Measurements from ENCODE around the gene CTBP2.

CTBP2 gene

DNA sequence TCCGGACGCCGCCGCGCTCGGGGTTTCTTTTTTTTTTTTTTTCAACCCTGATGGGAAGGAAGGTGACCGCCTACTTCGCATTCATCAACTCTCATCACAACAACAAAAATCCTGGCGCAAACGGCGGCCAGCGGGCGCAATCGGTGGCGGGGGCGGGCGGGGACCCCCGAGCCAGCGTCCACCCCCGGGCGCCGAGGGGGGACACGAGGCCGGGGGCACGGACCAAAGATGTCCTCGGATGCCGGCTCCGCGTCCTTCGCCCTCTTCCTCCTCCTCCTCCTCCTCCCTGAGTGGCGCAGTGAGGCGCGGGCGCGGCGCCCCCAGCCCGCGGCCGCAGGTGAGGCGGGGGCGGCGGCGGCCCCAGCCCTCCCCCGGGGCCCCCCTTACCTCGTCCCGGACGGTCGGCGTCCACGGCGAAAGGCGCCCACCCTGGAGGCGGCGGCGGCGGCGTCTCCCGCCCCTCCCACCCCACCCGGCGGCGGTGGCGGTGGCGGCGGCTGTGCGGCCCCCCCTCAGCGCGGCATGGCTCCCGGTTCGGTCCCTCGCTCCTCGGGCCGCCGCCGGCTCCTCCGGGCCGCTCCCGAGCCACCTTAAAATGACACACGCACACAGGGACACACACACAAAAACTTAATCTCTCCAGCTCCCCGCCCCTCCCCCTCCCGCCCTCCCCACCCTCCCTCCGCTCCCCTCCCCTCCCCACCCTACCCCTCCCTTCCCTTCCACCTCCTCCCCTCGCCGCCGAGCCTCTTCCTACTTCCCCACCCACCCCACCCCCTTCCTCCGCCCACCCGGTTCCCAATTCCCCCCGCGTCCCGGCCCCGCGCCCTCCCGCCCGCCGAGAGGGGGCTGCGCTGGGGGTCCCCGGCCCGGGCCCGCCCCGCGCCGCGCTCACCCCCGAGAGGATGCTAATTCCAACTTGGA, at the start of gene CTBP2:
TSS of gene CTBP2 (minus strand) at position 632 of the 924 bp plus-strand sequence.
- DNase-seq (ENCODE audit: low spot score): peak; percentile 28

DNA sequence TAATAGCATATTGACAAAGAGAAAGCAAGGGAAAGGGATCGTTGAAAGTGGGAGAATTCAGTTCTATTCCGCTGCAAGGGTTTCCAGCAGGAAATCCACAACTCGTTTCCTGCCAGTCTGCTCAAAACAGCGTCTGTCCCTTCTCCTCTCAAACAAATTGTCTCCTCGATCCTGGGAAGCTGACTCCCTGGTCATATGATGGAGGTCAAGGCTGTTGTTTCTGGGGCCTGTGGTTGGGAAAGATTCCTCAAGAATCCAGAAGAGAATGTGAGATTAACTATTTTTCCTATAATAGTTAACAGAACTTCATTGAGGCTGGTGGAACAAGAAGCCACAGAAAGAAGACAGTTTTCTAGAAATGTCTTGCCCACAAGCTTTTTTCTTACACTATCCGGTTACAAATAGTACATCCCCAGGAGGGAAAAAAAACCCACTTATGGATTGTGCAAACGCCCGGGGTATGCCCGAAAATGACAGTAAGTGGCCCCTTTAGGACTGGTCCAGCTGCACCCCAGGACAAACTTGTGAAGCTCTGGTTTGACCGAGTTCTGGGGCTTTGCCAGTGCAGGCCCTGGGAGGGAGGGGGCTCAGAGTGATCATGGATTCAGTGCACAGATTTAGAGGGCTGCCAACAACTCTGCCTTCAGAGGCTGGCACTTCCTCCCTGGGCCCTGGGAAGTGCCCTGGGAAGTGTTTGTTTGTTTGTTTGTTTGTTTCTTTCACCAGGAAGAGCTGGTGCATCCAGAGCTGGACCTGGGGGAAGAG, 49.4 kb upstream of the CTBP2 start:
- DNase-seq (ENCODE audit: low spot score): peak; percentile 12

DNA sequence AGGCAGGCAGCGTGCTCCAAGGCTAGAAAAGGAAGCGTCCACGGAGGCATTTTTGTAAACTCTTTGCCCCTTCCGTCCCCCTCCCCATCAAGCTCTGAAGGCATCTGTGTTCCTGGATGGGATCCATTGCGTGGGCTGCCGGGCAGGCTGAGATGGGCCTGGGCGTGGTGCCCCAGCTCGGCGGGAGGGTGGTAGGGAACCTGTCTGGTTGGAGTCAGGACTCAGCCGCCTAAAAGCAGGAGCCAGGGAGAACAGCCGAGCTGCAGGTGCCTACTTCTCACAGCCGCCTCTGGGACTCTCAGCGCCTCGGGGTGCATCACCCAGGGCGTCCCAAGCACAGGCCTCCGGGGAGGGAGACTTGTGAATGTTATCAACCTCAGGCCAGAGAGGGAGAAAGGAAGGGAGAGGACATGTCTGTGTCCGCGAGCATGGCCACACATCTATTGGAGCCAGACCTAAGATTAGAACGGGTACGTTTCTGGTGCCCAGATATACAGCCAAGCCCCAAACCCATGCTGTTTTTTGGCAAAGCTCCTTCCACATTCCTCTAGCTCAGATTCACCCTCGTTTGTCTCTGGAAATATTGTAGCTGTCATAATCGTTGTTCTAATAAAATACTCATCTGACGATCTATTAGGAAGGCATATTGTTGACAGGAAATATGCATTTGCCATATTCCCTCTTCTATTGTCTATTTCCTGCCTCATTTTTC, 48.6 kb upstream of the CTBP2 start:
- no peak for DNase-seq (ENCODE audit: low spot score)

DNA sequence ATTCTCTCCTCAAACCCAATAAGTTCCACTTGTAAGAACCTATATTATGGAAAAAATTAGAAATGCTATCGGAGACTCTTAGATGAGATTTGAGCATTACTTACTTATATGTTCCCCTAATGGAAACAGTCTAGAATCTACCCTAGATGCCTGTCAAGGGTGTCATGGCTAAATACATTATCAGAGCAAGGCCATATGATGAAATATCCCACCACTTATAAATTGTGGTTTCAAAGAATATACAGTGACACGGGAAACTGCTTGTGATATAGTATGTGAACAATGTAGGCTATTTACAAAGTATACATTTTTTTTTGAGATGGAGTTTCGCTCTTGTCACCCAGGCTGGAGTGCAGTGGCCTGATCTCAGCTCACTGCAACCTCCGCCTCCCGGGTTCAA, 46.3 kb upstream of the CTBP2 start:
- DNase-seq (ENCODE audit: low spot score): no peak

DNA sequence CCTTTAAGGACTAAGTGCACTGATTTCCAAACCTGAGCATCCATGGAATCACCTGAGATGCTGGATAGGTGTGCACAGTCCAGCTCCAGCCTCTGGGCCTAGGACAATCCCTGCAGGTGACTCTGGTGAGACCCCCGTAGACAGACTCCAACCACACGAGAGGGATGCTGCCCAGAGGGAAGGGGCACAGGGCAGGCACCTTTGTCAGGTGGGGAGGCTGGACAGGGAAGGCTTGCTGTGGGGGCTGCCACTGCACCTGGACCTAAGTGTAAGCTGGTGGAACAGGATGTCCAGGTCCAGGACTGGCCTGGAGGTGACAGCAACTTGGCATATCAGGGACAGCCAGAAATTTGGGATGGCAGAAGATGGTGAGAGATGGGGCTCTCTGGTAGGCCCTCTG, 45.1 kb upstream of the CTBP2 start:
- DNase-seq (ENCODE audit: low spot score): no peak

DNA sequence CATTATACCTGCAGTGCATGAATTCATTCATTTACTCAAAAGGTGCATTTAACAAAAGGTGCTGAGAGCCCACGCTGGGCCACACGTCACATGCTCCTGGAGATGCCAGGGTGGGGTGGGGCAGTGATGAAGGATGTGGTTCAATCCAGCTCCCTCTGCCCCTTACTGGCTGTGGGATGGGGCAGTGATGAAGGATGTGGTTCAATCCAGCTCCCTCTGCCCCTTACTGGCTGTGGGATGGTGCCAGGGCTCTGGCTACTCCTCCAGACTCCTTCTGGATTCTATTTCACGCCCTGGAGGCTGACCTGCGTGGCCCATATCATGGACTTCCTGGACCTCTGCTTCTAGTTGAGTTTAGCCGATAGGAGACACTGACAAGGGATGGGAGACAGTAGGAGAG, 44.0 kb upstream of the CTBP2 start:
- DNase-seq (ENCODE audit: low spot score): no peak

DNA sequence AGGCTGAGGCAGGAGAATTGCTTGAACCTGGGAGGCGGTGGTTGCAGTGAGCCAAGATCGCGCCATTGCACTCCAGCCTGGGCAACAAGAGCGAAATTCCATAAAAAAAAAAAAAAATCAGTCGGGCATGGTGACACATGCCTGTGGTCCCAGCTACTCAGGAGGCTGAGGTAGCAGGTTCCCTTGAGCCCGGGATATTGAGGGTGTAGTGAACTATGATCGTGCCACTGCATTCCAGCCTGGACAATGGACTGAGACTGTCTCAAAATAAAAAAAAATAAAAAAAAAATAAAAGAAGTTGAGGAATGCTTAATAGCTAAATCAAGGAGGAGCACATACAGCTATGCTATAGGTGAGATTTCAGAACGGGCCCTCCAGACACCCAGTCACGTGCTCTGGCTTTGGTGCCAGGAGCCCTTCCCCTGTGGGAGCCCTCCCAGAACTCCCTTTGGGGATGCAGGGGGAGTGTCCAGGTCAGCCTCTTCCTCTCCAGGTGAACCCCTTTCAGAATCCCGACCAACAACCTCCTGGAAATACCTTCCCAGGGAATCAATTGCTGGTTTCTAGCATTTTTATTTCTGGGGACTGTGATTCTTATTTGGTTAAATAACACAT, 42.9 kb upstream of the CTBP2 start:
- DNase-seq (ENCODE audit: low spot score): no peak

DNA sequence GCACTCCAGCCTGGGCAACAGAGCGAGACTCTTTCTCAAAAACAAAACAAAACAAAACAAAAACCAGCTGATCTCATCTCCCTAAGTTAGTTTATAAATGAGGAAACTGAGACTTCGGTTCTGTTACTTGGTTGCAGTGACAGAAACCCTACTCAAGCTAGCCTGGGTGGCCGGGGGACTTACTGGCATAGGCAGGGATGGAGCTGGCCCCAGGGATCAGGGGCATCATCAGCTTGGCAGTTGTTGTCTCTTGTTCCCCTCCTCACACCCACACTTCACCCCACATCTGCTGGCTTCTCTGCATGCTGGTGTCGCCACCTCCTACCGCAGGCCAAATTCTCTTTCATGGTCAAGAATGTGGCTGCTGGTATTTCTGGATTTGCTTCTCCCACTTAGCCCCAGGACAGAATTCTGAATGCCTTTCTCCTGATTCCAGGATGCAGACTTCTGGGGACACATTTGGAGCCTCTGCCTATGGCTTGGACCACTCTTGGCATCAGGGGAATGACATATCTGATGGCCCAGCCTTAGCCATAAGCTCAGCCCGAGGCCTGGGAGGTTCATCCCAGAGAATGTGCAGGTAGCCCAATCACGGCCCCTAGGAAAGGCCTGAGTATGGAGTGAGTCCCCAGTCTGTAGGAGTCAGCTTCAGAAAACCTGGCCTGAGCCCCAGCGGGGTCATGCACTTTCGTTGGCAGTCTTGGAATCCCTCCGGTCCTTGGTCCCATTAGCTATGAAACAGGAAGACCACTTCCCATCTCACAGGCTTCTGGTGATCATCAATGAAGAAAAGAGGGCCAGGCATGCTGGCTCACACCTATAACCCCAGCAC, 41.6 kb upstream of the CTBP2 start:
- no peak for DNase-seq (ENCODE audit: low spot score)

DNA sequence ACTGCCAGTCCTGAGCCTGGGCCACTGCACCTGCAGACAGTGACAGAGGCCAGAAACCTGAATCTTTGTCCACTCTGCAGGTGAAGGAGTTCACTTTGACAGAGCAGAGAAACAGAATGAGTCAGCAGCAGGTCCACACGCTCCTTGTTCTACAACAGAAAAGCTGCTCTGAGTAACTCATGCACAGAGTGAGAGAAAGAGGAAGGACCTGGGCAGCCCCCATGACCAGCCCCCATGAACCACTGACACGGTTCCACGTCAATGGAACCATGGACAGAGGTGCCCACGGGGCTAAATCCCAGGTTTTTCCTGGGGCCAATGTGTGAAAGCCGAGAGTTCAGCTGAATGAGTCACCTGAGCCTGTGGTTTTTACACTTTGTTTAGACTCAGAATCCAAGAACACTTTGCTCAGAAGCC, 40.8 kb upstream of the CTBP2 start:
- no peak for DNase-seq (ENCODE audit: low spot score)

DNA sequence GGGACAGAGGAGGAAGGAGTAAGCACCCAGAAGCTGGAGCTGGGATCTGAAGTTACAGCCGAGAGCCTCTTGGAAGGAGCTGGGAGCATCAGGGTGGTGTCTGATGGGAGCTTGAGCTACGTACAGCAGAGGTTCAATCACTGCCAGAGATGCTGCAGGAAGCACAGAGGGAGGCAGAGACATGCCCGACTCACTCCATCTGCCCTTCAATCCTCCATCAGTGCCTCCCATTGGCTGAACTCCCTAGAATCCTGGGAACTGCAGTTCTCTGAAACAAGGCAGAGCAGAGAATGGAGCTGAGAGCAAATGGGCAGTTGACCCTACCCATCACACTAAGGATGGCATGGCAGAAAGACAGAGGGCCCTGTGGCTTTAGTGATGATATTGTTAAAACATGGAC, 40.0 kb upstream of the CTBP2 start:
- no peak for DNase-seq (ENCODE audit: low spot score)

DNA sequence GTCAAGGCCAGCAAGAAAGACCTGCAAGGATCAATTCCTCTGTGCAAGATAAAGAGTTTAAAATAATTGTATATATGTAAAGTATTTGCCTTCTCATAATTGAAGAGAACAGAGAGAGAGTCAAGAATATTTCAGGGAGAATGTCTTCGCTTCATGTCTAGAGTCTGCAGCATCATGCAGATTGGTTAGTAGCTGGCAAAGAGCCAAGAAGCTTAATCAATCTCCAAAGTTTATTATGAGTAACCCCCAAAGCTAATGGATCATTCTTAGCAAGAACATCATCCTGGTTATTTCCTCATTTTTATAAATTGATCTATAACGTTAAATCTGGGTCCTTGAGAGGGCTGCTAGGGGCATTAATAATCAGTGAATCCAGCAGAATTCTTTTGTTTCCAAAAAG, 38.9 kb upstream of the CTBP2 start:
- no peak for DNase-seq (ENCODE audit: low spot score)

DNA sequence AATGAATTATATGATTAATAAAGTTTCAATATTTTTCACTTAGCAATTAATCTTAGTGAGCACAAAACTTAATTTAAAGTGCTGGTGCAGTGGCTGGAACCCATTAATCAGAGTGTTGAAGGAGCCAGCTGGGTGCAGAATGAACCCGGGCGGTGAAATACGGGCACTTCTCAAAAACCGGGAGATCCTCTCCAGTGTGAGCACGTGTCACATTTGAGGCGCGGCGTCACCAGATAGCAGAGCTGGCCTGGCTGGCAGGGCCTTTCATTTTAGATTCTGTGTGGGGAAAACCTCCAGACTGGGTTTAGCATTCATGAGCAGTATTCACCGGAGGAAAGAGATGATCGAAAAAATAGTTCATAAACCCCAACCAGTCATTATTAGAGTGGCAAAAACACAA, 34.5 kb upstream of the CTBP2 start:
- no peak for DNase-seq (ENCODE audit: low spot score)

DNA sequence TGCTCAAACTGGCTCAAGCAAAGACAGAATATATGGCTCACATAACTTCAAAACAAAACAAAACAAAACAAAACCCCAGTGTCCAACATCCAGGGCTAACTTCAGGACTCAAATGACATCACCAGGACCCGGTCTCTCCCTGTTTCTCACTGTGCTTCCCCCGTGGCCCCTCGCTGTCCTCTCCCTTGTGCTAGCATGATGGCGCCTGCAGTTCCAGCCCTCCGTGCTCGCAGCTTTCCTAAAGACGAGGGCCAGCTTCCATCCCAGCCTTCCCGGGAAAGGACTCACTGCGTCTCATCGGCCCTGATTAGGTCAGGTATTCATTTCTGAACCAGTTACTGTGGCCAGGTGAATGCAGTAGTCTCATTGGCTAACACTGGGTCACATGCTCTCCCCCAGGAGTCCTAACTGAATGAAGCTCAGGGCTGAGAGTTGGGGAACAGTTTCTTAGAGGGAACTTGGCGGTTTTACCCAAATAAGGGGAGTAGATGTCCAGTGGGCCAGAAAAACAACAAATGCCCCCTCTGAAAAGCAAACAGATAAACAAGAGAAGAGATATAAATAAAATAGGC, 33.0 kb upstream of the CTBP2 start:
- no peak for DNase-seq (ENCODE audit: low spot score)

DNA sequence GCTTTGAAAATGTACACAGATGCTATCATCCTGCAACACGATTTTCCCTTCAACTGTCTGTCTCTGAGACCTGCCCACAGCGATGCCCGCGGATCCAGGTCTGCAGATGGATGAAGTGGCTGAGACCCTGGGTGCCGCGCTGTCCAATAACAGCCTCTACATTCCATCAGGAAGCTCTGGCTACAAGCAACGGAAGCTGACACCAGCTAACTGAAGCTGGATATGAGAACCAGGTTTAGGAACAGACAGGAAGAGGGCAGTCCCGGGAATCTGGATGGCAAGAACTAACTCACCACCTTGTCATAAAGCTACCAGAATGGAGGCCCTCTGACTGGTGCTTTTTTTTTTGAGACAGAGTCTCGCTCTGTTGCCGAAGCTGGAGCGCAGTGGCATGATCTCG, 32.3 kb upstream of the CTBP2 start:
- peak; percentile 4 for DNase-seq (ENCODE audit: low spot score)

DNA sequence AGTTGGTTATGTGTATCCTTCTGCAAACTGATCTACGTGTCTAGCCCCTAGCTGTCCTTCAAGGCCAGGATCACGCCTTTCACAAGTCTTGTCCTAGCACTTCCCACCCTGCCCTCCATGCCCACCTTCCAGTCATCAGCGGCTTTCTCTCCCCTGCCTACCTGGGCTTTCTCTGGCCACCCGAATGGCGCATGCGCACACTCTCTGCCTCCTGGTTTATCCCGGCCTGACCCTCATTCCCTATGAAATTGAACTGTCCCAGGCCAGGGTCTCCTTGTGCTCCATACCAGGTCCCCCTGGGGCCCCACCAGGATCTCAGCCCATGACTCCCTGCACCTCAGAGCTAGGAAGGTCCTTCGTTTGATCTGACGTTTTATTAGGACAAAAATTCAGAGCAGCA, 31.6 kb upstream of the CTBP2 start:
- DNase-seq (ENCODE audit: low spot score): no peak

DNA sequence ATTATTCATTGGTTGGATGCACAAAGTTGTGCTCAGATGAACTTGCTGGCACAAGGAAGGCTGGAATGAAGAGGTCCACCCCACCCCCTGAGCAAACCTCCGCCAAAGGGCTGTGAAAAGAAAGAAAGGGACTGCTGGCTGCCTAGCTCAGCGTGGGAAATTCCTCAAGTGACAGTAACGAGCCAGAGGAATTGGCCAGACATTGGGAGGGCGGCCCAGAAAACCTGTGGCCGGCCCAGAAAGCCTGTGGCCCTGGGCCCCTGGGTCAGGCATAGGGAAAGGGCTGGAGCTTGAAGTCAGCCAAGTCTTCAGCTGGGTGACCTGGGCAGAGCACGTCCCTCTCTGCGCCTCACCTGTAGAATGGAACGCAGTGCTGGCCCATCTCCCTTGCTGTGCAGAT, 30.6 kb upstream of the CTBP2 start:
- no peak for DNase-seq (ENCODE audit: low spot score)

DNA sequence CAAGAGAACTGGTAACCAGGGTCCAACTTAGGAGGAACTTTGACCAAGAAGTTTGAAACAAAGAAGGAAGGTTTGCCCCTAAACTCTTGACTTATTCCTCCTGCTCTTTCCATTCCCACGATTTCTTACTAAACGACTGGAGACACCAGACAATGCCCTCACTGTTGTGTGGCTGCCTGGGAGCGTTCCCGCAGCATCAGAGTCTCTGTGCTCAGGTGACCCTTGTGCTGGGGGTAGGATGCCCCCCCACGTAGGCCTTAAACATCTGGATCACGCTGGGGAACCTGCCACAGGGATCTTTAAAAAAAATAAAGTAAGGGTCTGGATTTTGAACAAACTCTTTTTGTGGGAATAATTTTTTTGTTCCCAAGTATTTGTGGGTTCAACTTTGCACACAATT, 30.1 kb upstream of the CTBP2 start:
- no peak for DNase-seq (ENCODE audit: low spot score)

DNA sequence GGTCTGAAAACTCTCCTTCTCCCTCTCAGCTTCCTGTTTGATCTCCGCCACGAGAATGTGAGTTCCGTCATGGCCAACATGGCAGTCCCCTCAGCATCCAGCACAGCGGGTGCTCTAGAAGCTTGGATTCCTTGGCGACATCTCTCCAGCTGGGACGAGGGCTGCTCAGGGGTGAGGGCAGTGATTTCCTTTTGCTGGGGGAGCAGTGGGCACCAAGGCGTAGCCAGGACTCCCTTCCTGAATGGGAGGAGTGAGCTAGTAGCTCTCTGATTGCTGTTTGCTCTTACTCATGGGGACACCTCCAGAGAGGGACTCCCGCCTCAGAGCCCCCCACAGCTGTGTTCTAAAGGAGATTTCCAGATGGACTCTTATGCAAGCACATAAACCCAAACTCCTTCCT, 28.8 kb upstream of the CTBP2 start:
- DNase-seq (ENCODE audit: low spot score): no peak

DNA sequence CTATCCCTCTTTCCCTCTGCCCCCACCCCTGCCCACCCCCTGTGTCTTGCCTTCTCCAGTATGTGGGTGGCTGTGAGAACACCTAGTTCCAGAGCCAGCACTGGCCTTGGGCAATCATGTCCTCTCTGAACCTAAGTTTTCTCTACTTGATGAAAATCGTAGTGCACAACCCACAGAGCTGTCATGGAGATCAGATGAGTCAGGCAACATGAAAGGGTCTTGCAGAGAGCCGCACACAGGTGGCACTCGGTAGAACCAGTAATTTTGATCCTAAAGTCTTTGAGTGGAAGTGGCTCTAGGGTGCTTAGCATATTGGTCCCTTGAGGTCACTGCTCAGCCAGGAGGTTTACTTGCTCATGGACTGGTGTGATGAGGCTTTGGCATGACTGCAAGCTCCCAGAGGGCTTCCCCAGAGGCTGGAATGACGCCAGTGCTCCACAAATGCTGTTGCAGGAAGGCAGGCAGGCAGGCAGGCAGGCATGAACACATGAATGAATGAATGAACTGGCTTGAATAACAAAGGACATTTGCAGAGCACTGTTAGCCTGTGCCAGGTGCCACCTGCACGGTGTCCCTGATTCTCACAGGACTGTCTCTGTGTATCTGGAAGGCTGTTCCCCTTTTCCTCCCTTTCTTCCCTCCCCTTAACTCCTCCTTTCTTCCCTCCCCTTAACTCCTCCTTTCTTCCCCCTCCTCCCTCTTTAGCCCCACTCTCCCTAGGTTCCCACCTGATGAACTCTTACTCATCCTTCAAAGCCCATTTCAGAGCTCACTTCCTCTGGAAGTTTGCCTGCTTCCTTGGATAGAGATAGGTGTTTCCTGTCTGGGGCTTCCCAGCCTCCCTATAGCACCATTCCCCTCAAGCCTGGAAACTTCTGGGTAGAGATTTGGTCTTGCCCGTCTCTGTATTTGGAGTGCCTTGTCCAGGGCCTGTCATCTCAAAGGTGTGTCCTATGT, 27.2 kb upstream of the CTBP2 start:
- DNase-seq (ENCODE audit: low spot score): no peak
